KMS-11 (cell line): ENCODE results near the gene ABCC5.

ENCODE experiments used
- H2AFZ ChIP-seq: fragments of 200-600 bp; sonication (generic); 2 replicates; pipeline ENCODE4 v1.6.1; 2016; ENCODE audit warnings: antibody characterized with exemption, mixed run types, low read depth
- H3K27ac ChIP-seq: fragments of 200-600 bp; sonication (generic); 2 replicates; pipeline ENCODE4 v1.6.1; 2016; ENCODE audit warnings: mild to moderate bottlenecking, mixed run types
- H3K27me3 ChIP-seq: fragments of 200-600 bp; sonication (generic); 2 replicates; pipeline ENCODE4 v1.6.1; 2017; ENCODE audit warnings: mild to moderate bottlenecking, low read depth, mixed run types, moderate library complexity; ENCODE audit not compliant: insufficient read depth
- H3K36me3 ChIP-seq: fragments of 200-600 bp; sonication (generic); 2 replicates; pipeline ENCODE4 v1.6.1; 2017; ENCODE audit warnings: mild to moderate bottlenecking, mixed run types; ENCODE audit not compliant: insufficient read depth
- H3K4me1 ChIP-seq: fragments of 200-600 bp; sonication (generic); 2 replicates; pipeline ENCODE4 v1.6.1; 2016; ENCODE audit warnings: mild to moderate bottlenecking, low read depth, mixed run types; ENCODE audit not compliant: poor library complexity, severe bottlenecking
- H3K4me2 ChIP-seq: fragments of 200-600 bp; sonication (generic); 2 replicates; pipeline ENCODE4 v1.7.0; 2016; ENCODE audit warnings: mild to moderate bottlenecking, mixed run types
- H3K4me3 ChIP-seq: fragments of 200-600 bp; sonication (generic); IDR thresholded peaks from 2 replicates; pipeline ENCODE4 v1.6.1; 2017; ENCODE audit warnings: low read depth, low read length, mixed read lengths; ENCODE audit not compliant: insufficient read depth
- H3K79me2 ChIP-seq: fragments of 200-600 bp; sonication (generic); 2 replicates; pipeline ENCODE4 v1.6.1; 2016; ENCODE audit warnings: low read depth, mixed run types; ENCODE audit not compliant: insufficient read depth
- H3K9ac ChIP-seq: fragments of 200-600 bp; sonication (generic); 2 replicates; pipeline ENCODE4 v1.6.1; 2016; ENCODE audit warnings: mild to moderate bottlenecking, mixed run types
- H4K20me1 ChIP-seq: fragments of 200-600 bp; sonication (generic); 2 replicates; pipeline ENCODE4 v1.6.1; 2016; ENCODE audit warnings: mild to moderate bottlenecking, mixed run types; ENCODE audit not compliant: insufficient read depth
- TF ChIP-seq, protein P1 (sequence below): fragments of 200-600 bp; sonication (generic); conservative IDR thresholded peaks from 2 replicates; pipeline ENCODE4 v1.6.1; 2017; ENCODE audit warnings: low read depth, mild to moderate bottlenecking, antibody characterized with exemption, low read length, moderate library complexity, mixed read lengths

ABCC5 gene

GRCh38 chr3:184022323-184022722 is 4.6 kb upstream of the ABCC5 start:
- H3K4me3 ChIP-seq, result no peak overlapping the region
- no peak overlapping the region for H2AFZ ChIP-seq
- no peak overlapping the region for H3K27ac ChIP-seq
- no peaks in the 10 kb centered on the region for H3K36me3 ChIP-seq
- no peaks in the 10 kb centered on the region for H3K79me2 ChIP-seq
- H3K4me1 ChIP-seq, result peaks cover 3% of the 10 kb centered on the region
- H3K27me3 ChIP-seq, result no peaks in the 10 kb centered on the region
- TF ChIP-seq, protein P1, sequence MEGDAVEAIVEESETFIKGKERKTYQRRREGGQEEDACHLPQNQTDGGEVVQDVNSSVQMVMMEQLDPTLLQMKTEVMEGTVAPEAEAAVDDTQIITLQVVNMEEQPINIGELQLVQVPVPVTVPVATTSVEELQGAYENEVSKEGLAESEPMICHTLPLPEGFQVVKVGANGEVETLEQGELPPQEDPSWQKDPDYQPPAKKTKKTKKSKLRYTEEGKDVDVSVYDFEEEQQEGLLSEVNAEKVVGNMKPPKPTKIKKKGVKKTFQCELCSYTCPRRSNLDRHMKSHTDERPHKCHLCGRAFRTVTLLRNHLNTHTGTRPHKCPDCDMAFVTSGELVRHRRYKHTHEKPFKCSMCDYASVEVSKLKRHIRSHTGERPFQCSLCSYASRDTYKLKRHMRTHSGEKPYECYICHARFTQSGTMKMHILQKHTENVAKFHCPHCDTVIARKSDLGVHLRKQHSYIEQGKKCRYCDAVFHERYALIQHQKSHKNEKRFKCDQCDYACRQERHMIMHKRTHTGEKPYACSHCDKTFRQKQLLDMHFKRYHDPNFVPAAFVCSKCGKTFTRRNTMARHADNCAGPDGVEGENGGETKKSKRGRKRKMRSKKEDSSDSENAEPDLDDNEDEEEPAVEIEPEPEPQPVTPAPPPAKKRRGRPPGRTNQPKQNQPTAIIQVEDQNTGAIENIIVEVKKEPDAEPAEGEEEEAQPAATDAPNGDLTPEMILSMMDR, result no peak
- no peak overlapping the region for H3K9ac ChIP-seq
- no peaks in the 10 kb centered on the region for H4K20me1 ChIP-seq
- H3K4me2 ChIP-seq, result no peak overlapping the region

DNA sequence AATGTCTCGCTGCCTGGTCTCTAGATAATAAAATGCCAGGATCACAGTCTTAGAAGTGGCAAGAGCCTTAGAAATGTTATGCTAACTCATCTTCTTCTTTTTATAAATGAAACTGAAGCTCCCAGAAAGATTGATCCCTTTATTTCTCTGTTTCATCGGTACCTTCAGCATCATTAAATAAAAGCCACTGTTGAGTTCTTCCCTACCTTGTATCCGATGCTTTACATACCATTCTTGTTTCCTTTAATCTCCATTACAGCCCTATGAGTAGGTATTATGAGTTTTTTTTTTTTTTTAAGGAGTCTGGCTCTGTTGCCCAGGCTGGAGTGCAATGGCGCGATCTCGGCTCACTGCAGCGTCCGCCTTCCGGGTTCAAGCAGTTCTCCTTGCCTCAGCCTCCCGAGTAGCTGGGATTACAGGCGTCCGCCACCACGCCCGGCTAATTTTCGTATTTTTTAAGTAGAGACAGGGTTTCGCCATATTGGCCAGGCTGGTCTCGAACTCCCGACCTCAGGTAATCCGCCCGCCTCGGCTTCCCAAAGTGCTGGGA is 815 bp upstream of the ABCC5 start:
- Histone ChIP-seq H3K27me3 (no peaks in the 10 kb centered on the region), H3K4me2 (peak overlapping the region; percentile 65), H3K4me1 (peaks cover 7% of the 10 kb centered on the region), H3K79me2 (peaks cover 4% of the 10 kb centered on the region), H3K4me3 (peak overlapping the region; percentile 95), H4K20me1 (no peaks in the 10 kb centered on the region), H3K27ac (no peak overlapping the region), H3K36me3 (no peaks in the 10 kb centered on the region; the same call in 1 of the 2 replicates), H2AFZ (peak overlapping the region; percentile 86), H3K9ac (peak overlapping the region; percentile 63; the same call in 1 of the 2 replicates)
- TF ChIP-seq, protein P1, result no peak

DNA sequence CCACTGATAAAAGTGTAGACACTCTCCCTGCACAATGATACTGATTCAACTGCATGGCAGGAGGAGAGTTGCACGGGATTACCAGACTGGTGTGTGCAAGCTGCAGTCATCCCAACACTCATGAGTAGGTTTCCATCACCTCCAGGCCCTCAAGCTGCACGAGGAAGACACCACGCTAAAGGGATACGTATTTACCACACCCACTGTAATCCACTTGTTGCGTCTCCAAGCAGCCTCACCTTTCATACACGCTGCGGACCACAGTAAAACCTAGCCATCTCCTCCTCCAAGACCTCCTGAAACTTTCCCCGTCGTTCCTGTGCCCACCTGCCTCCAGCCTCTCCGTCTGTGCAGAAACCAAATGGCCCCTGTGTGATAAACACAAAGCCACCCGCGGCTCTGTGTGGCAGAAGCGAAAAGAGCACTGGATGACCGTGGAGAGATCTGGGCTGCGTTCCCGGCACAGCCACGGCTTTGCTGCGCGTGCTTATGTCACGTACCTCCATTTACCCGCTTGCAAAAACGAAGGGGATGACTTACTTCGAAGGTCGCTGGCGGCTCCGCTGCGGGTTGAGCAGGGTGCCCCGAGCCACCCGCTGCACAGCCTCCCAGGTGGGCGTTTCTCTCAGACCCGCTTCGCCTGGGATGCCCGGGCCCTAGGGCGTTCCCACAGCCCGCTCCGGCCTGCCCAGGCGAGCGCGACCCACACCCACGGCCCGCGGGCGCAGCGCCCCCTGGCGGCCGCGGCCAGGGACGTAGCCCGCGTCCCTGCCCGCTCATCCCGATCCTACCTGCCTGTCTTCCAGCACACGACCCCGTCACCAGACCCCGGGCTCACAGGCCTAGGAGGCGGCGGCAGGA is 643 bp downstream of the ABCC5 start:
- Histone ChIP-seq H3K4me3 (peak overlapping the region; percentile 98), H4K20me1 (no peaks in the 10 kb centered on the region), H3K4me2 (peak overlapping the region; percentile 58), H3K4me1 (peaks cover 7% of the 10 kb centered on the region), H3K27me3 (no peaks in the 10 kb centered on the region), H3K36me3 (no peaks in the 10 kb centered on the region; the same call in 1 of the 2 replicates), H3K9ac (peak overlapping the region; percentile 63; the same call in 1 of the 2 replicates), H2AFZ (peak overlapping the region; percentile 86), H3K79me2 (peaks cover 4% of the 10 kb centered on the region), H3K27ac (no peak overlapping the region)
- TF ChIP-seq, protein P1, result peak; percentile 98

DNA sequence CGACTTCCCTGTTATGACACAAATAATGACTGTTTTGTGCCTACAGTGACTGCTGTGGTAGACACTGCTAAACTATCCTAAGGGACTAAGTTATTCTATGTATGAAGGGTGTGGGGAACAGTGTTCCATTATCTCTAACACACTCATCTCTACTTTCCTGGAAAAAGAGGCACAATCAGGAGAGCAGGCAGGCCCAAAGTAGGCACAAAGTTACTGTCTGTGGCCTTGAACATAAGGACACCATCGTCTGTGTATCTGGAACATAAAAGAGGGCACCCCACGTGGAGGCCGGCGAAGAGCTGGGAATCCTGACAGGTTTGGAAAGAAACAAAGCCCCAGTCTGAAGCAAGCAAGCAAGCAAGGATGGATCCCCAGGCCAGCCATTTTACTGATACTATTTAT is 1.5 kb downstream of the ABCC5 start:
- Histone ChIP-seq H3K36me3 (no peaks in the 10 kb centered on the region; the same call in 1 of the 2 replicates), H3K79me2 (peaks cover 4% of the 10 kb centered on the region), H3K9ac (no peak overlapping the region), H2AFZ (no peak overlapping the region), H3K27me3 (no peaks in the 10 kb centered on the region), H3K27ac (no peak overlapping the region), H3K4me3 (no peak overlapping the region), H4K20me1 (no peaks in the 10 kb centered on the region), H3K4me1 (peaks cover 7% of the 10 kb centered on the region), H3K4me2 (no peak overlapping the region)
- TF ChIP-seq, protein P1, result no peak
